ENCODE results near the gene MACROD1. TPM values are rescaled to one million over a fixed set of nuclear protein-coding genes. Genes with fewer than 3 reads are reported as not detected.

MACROD1 gene
- total RNA-seq, 1 donor from 2014 or later, result 20.2 TPM

- Mint-ChIP-seq H3K27me3 (ENCODE audit: insufficient read depth) (no peaks in the 10 kb centered on the region), H3K27ac (no peak overlapping the region), H3K9me3 (no peaks in the 10 kb centered on the region), H3K4me1 (ENCODE audit: low read depth) (peaks cover 9% of the 10 kb centered on the region), H3K36me3 (ENCODE audit: low read depth) (no peaks in the 10 kb centered on the region), H3K4me3 (no peak overlapping the region)
- DNase-seq (ENCODE audit: low spot score), result no peak
- intact Hi-C loops (cut with micrococcal nuclease), result no loop called here
Measured at GRCh38 chr11:64140082-64140481, 25.8 kb downstream of the MACROD1 start.

- Mint-ChIP-seq H3K4me3 (no peak overlapping the region), H3K27me3 (ENCODE audit: insufficient read depth) (no peaks in the 10 kb centered on the region), H3K4me1 (ENCODE audit: low read depth) (peaks cover 6% of the 10 kb centered on the region), H3K9me3 (no peaks in the 10 kb centered on the region), H3K27ac (no peak overlapping the region), H3K36me3 (ENCODE audit: low read depth) (no peaks in the 10 kb centered on the region)
- intact Hi-C loops (cut with micrococcal nuclease), result no loop called here
- no peak for DNase-seq (ENCODE audit: low spot score)
Measured at GRCh38 chr11:64139049-64139448, 26.9 kb downstream of the MACROD1 start.

GRCh38 chr11:64138398-64138797 is 27.5 kb downstream of the MACROD1 start:
- Mint-ChIP-seq H3K27ac (no peak overlapping the region), H3K27me3 (ENCODE audit: insufficient read depth) (no peaks in the 10 kb centered on the region), H3K4me1 (ENCODE audit: low read depth) (no peaks in the 10 kb centered on the region), H3K9me3 (no peaks in the 10 kb centered on the region), H3K36me3 (ENCODE audit: low read depth) (no peaks in the 10 kb centered on the region), H3K4me3 (no peak overlapping the region)
- intact Hi-C loops (cut with micrococcal nuclease), result no loop called here
- DNase-seq (ENCODE audit: low spot score), result no peak

- no peak for DNase-seq (ENCODE audit: low spot score)
- H3K4me3 Mint-ChIP-seq, result no peak overlapping the region
- H3K27ac Mint-ChIP-seq, result no peak overlapping the region
- no peaks in the 10 kb centered on the region for H3K4me1 Mint-ChIP-seq (ENCODE audit: low read depth)
- intact Hi-C loops (cut with micrococcal nuclease), result no loop called here
- H3K36me3 Mint-ChIP-seq (ENCODE audit: low read depth), result no peaks in the 10 kb centered on the region
- H3K27me3 Mint-ChIP-seq (ENCODE audit: insufficient read depth), result no peaks in the 10 kb centered on the region
- H3K9me3 Mint-ChIP-seq, result no peaks in the 10 kb centered on the region
Measured at GRCh38 chr11:64136765-64137441, 29.0 kb downstream of the MACROD1 start.

GRCh38 chr11:64135711-64136110 is 30.2 kb downstream of the MACROD1 start:
- Mint-ChIP-seq H3K9me3 (no peaks in the 10 kb centered on the region), H3K27me3 (ENCODE audit: insufficient read depth) (no peaks in the 10 kb centered on the region), H3K27ac (no peak overlapping the region), H3K4me3 (no peak overlapping the region), H3K4me1 (ENCODE audit: low read depth) (no peaks in the 10 kb centered on the region), H3K36me3 (ENCODE audit: low read depth) (no peaks in the 10 kb centered on the region)
- no peak for DNase-seq (ENCODE audit: low spot score)
- intact Hi-C loops (cut with micrococcal nuclease), result no loop called here

- no peak for DNase-seq (ENCODE audit: low spot score)
- no peaks in the 10 kb centered on the region for H3K36me3 Mint-ChIP-seq (ENCODE audit: low read depth)
- H3K27me3 Mint-ChIP-seq (ENCODE audit: insufficient read depth), result no peaks in the 10 kb centered on the region
- H3K4me1 Mint-ChIP-seq (ENCODE audit: low read depth), result no peaks in the 10 kb centered on the region
- no peaks in the 10 kb centered on the region for H3K9me3 Mint-ChIP-seq
- no peak overlapping the region for H3K27ac Mint-ChIP-seq
- no peak overlapping the region for H3K4me3 Mint-ChIP-seq
- intact Hi-C loops (cut with micrococcal nuclease), result no loop called here
Measured at GRCh38 chr11:64134963-64135362, 30.9 kb downstream of the MACROD1 start.

- Mint-ChIP-seq H3K27ac (no peak overlapping the region), H3K9me3 (no peaks in the 10 kb centered on the region), H3K36me3 (ENCODE audit: low read depth) (no peaks in the 10 kb centered on the region), H3K4me3 (no peak overlapping the region), H3K27me3 (ENCODE audit: insufficient read depth) (no peaks in the 10 kb centered on the region), H3K4me1 (ENCODE audit: low read depth) (no peaks in the 10 kb centered on the region)
- intact Hi-C loops (cut with micrococcal nuclease), result no loop called here
- DNase-seq (ENCODE audit: low spot score), result no peak
Measured at GRCh38 chr11:64132982-64133705, 32.8 kb downstream of the MACROD1 start.

GRCh38 chr11:64132191-64132771 is 33.6 kb downstream of the MACROD1 start:
- no peaks in the 10 kb centered on the region for H3K36me3 Mint-ChIP-seq (ENCODE audit: low read depth)
- H3K4me1 Mint-ChIP-seq (ENCODE audit: low read depth), result no peaks in the 10 kb centered on the region
- H3K4me3 Mint-ChIP-seq, result no peak overlapping the region
- DNase-seq (ENCODE audit: low spot score), result no peak
- no peaks in the 10 kb centered on the region for H3K27me3 Mint-ChIP-seq (ENCODE audit: insufficient read depth)
- no peak overlapping the region for H3K27ac Mint-ChIP-seq
- intact Hi-C loops (cut with micrococcal nuclease), result no loop called here
- H3K9me3 Mint-ChIP-seq, result no peaks in the 10 kb centered on the region

- H3K4me1 Mint-ChIP-seq (ENCODE audit: low read depth), result no peaks in the 10 kb centered on the region
- H3K4me3 Mint-ChIP-seq, result no peak overlapping the region
- no peak overlapping the region for H3K27ac Mint-ChIP-seq
- DNase-seq (ENCODE audit: low spot score), result no peak
- H3K9me3 Mint-ChIP-seq, result no peaks in the 10 kb centered on the region
- intact Hi-C loops (cut with micrococcal nuclease), result no loop called here
- no peaks in the 10 kb centered on the region for H3K27me3 Mint-ChIP-seq (ENCODE audit: insufficient read depth)
- H3K36me3 Mint-ChIP-seq (ENCODE audit: low read depth), result no peaks in the 10 kb centered on the region
Measured at GRCh38 chr11:64131683-64132190, 34.2 kb downstream of the MACROD1 start.

- intact Hi-C loops (cut with micrococcal nuclease), result no loop called here
- Mint-ChIP-seq H3K27ac (no peak overlapping the region), H3K36me3 (ENCODE audit: low read depth) (no peaks in the 10 kb centered on the region), H3K27me3 (ENCODE audit: insufficient read depth) (no peaks in the 10 kb centered on the region), H3K4me3 (no peak overlapping the region), H3K4me1 (ENCODE audit: low read depth) (no peaks in the 10 kb centered on the region), H3K9me3 (no peaks in the 10 kb centered on the region)
- DNase-seq (ENCODE audit: low spot score), result no peak
Measured at GRCh38 chr11:64130618-64131017, 35.3 kb downstream of the MACROD1 start.

- no peaks in the 10 kb centered on the region for H3K27me3 Mint-ChIP-seq (ENCODE audit: insufficient read depth)
- H3K27ac Mint-ChIP-seq, result no peak overlapping the region
- DNase-seq (ENCODE audit: low spot score), result no peak
- no peaks in the 10 kb centered on the region for H3K36me3 Mint-ChIP-seq (ENCODE audit: low read depth)
- intact Hi-C loops (cut with micrococcal nuclease), result no loop called here
- H3K4me1 Mint-ChIP-seq (ENCODE audit: low read depth), result no peaks in the 10 kb centered on the region
- no peak overlapping the region for H3K4me3 Mint-ChIP-seq
- H3K9me3 Mint-ChIP-seq, result no peaks in the 10 kb centered on the region
Measured at GRCh38 chr11:64129403-64129802, 36.5 kb downstream of the MACROD1 start.

- H3K4me3 Mint-ChIP-seq, result no peak overlapping the region
- no peaks in the 10 kb centered on the region for H3K36me3 Mint-ChIP-seq (ENCODE audit: low read depth)
- H3K9me3 Mint-ChIP-seq, result no peaks in the 10 kb centered on the region
- no peaks in the 10 kb centered on the region for H3K27me3 Mint-ChIP-seq (ENCODE audit: insufficient read depth)
- no peak for DNase-seq (ENCODE audit: low spot score)
- H3K27ac Mint-ChIP-seq, result no peak overlapping the region
- H3K4me1 Mint-ChIP-seq (ENCODE audit: low read depth), result no peaks in the 10 kb centered on the region
- intact Hi-C loops (cut with micrococcal nuclease), result no loop called here
Measured at GRCh38 chr11:64128255-64129006, 37.5 kb downstream of the MACROD1 start.

Measured in activated T-helper 1 cell treated with anti-CD3 and anti-CD28 coated beads, Interleukin-12 subunit alpha, Interleukin-12 subunit beta, Interleukin-2, Interleukin-4 antibody, amounts not matched to agents 30 ng/mL and 10 ng/mL and 1 ng/mL, durations not matched to agents 14 hours and 24 hours and 36 hours (primary cell).